ENCODE measurements around the gene OST4. TPM values are rescaled to one million over a fixed set of nuclear protein-coding genes. Genes with fewer than 3 reads are reported as not detected.
A peak's percentile ranks its signal among the peaks of the same experiment; 100 is the strongest.

Gene OST4
- total and polyA plus RNA-seq, 2 donors from 2014 or later, result 260 to 718 TPM

DNA sequence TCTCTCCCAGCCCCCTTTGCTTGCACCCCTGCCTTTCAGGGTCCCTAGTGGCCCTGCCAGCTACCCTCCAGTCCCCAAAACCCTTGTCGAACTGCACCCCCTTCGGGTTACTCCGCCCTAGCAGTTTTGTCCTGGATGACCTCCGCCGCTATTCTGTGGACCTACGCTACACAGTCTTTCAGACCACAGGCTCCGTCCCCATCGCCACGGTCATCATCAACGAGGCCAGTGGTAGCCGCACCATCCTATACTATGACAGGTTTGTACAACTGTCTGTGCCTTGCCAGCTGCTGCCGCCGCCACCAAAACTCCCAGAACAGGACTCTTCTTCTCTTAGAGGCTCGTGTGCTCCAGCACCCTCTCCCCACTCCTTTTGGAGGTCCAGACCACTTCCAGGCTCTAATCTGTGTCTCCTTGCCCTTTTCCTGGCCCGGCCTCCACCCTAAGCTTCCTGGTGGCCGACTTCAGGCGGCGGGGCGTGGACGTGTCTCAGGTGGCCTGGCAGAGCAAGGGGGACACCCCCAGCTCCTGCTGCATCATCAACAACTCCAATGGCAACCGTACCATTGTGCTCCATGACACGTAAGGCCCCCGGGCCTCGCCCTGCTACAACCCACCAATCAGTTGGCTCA, 23.0 kb upstream of the OST4 start:
- TF ChIP-seq, protein P1, sequence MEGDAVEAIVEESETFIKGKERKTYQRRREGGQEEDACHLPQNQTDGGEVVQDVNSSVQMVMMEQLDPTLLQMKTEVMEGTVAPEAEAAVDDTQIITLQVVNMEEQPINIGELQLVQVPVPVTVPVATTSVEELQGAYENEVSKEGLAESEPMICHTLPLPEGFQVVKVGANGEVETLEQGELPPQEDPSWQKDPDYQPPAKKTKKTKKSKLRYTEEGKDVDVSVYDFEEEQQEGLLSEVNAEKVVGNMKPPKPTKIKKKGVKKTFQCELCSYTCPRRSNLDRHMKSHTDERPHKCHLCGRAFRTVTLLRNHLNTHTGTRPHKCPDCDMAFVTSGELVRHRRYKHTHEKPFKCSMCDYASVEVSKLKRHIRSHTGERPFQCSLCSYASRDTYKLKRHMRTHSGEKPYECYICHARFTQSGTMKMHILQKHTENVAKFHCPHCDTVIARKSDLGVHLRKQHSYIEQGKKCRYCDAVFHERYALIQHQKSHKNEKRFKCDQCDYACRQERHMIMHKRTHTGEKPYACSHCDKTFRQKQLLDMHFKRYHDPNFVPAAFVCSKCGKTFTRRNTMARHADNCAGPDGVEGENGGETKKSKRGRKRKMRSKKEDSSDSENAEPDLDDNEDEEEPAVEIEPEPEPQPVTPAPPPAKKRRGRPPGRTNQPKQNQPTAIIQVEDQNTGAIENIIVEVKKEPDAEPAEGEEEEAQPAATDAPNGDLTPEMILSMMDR (IDR thresholded peaks at IDR 0.05; ENCODE audit: borderline replicate concordance, extremely low read depth, insufficient read depth), result no peak
- Histone ChIP-seq H3K4me1 (ENCODE audit: control insufficient read depth in 2 of 3, insufficient read depth in 2 of 3, low read depth in 1 of 3, low read length in 3 of 3) (peaks cover 0 to 28% (median 12%) of the 10 kb centered on the region in 3 donors), H3K4me3 (ENCODE audit: low read length in 3 of 3) (peak overlapping the region in 1 of 3 donors; percentile 44), H3K9me3 (ENCODE audit: control insufficient read depth in 2 of 3, insufficient read depth in 1 of 3, low read length in 3 of 3) (no peaks in the 10 kb centered on the region), H3K27ac (ENCODE audit: low read depth in 2 of 2, low read length in 2 of 2) (peak overlapping the region; percentile 16 to 53), H3K27me3 (ENCODE audit: control insufficient read depth, insufficient read depth, low read length) (no peaks in the 10 kb centered on the region), H3K36me3 (ENCODE audit: control insufficient read depth in 2 of 3, insufficient read depth in 3 of 3, low read length in 3 of 3) (peaks cover 0 to 8% (median 2%) of the 10 kb centered on the region in 3 donors), H3K9ac (ENCODE audit: low read length in 3 of 3) (no peak overlapping the region)
- FAIRE-seq (no peak), DNase-seq (peak in 1 of 5 donors; percentile 55)
- intact Hi-C loops (cut with DNase I), result loop anchor here (10.0 kb wide), 1 partner anchor 210 kb away; the partner anchor contains the start of gene UCN

DNA sequence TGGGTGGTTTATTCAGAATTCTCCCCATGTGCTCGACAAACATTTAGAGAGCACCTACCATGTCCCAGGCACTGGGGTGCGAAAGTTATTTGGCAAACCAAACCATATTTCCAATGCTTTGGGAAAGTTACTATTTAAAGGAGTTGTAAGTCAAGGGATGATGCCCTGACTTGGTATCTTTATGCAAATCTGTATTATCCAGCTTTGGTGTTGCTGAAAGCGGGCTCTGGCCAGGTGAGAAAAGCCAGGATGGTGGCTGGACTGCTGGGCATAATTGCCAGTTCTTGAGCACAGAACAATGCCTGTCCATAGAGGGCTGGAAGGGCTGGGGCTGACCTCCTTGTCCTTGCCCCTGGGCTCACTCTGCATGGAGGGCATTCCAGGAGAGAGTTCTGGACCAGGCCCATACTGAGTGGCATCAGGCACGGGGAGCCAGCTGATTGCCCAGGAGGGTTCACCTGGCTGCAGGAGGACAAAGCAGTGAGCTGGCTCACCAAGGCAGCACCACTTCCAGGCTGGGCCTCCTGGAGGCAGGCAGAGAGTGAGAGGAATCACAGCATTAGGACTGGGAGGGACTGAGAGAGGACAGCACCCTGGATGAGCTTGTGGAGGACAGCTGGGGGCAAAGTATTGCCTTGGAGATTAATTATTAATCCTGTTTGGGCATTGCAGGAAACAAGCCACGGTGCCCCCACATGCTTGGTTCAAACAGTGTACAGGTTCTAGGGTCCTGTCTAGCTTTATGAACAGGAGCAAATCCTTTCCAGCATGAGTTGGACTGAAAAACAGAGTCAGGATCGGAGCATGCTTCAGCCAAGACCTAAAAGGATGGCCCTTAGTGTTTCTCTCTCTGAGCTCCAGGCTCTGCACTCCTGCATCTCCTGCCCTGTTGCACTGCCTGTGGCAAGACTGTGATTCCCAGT, 22.2 kb upstream of the OST4 start:
- H3K4me1 ChIP-seq (ENCODE audit: control insufficient read depth in 2 of 3, insufficient read depth in 2 of 3, low read depth in 1 of 3, low read length in 3 of 3), result peaks cover 0 to 28% (median 12%) of the 10 kb centered on the region in 3 donors
- H3K27ac ChIP-seq (ENCODE audit: low read depth in 2 of 2, low read length in 2 of 2), result peak overlapping the region; percentile 53 to 79
- H3K36me3 ChIP-seq (ENCODE audit: control insufficient read depth in 2 of 3, insufficient read depth in 3 of 3, low read length in 3 of 3), result peaks cover 0 to 2% (median 0%) of the 10 kb centered on the region in 3 donors
- no peak for FAIRE-seq
- peak overlapping the region in 1 of 3 donors; percentile 44 for H3K4me3 ChIP-seq (ENCODE audit: low read length in 3 of 3)
- intact Hi-C loops (cut with DNase I), result loop anchor here (10.0 kb wide), 1 partner anchor 211 kb away; the partner anchor contains the start of gene UCN
- H3K9me3 ChIP-seq (ENCODE audit: control insufficient read depth in 2 of 3, insufficient read depth in 1 of 3, low read length in 3 of 3), result no peaks in the 10 kb centered on the region
- H3K27me3 ChIP-seq (ENCODE audit: control insufficient read depth, insufficient read depth, low read length), result no peaks in the 10 kb centered on the region
- peak in 1 of 5 donors; percentile 35 for DNase-seq
- TF ChIP-seq, protein P1 (IDR thresholded peaks at IDR 0.05; ENCODE audit: borderline replicate concordance, extremely low read depth, insufficient read depth), result no peak
- no peak overlapping the region for H3K9ac ChIP-seq (ENCODE audit: low read length in 3 of 3)

DNA sequence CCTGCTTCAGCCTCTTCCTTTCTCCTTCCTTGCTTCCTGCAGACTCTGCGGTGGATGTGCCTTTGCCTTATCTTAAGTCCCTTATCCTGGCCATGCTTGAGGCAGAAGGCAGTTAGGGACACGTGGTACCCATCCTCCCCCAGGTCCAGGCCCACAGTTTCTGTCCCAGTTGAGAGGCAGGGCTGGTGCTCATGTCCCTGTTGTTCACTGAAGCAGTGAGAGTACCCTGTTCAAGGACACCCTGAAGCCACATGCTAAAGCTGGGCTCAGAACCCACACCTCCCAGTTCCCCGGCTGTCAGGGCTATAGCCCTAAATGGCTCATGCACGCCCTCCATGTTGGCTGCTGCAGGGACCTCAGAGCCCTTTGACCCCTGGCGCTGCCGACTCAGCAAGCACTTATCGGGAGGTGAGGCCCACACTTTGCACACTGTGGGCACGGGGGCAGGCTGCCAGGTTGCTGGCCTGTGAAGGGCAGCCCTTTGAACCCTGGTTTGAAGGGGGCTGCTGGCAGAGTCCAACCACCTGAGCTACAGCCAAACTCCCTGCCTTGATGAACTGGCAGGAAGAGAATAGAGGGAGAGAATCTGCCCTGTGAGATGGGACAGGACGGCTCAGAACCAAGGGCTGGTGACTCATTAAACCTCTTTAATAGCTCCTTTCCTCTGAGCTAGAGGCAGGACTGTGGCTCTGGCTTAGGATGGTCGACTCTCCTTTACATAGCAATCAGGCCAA, 21.4 kb upstream of the OST4 start:
- Histone ChIP-seq H3K4me1 (ENCODE audit: control insufficient read depth in 2 of 3, insufficient read depth in 2 of 3, low read depth in 1 of 3, low read length in 3 of 3) (peaks cover 0 to 28% (median 12%) of the 10 kb centered on the region in 3 donors), H3K4me3 (ENCODE audit: low read length in 3 of 3) (peak overlapping the region in 1 of 3 donors; percentile 6), H3K9me3 (ENCODE audit: control insufficient read depth in 2 of 3, insufficient read depth in 1 of 3, low read length in 3 of 3) (no peaks in the 10 kb centered on the region), H3K9ac (ENCODE audit: low read length in 3 of 3) (no peak overlapping the region), H3K27me3 (ENCODE audit: control insufficient read depth, insufficient read depth, low read length) (no peaks in the 10 kb centered on the region), H3K27ac (ENCODE audit: low read depth in 2 of 2, low read length in 2 of 2) (peak overlapping the region; percentile 43 to 79), H3K36me3 (ENCODE audit: control insufficient read depth in 2 of 3, insufficient read depth in 3 of 3, low read length in 3 of 3) (no peaks in the 10 kb centered on the region)
- intact Hi-C loops (cut with DNase I), result loop anchor here (10.0 kb wide), 1 partner anchor 212 kb away; the partner anchor contains the start of gene UCN
- FAIRE-seq (no peak), DNase-seq (peak in 3 of 5 donors; percentile 34 to 56 (median 53))
- TF ChIP-seq, protein P1 (IDR thresholded peaks at IDR 0.05; ENCODE audit: borderline replicate concordance, extremely low read depth, insufficient read depth), result no peak

All from kidney (tissue), 14 donors.